Stimulated activated CD4-positive, alpha-beta T cell treated with anti-CD3 and anti-CD28 coated beads, Interleukin-1b, Interleukin-23, amount 100 ng/mL, for 24 hours (primary cell): Measurements from ENCODE around the gene EIF3K.
"Not testable (repeated sequence)": the region's sequence is repeated elsewhere in the genome, so short reads cannot be mapped to it uniquely, and the experiment has no call there.

ENCODE experiments used
- DNase-seq, 4 experiments: peaks; one replicate each; pipeline ENCODE4 v3.0.0-alpha.2; 2020; ENCODE audit warnings: low read depth in 4 of 4, low spot score in 1 of 4

EIF3K gene, protein sequence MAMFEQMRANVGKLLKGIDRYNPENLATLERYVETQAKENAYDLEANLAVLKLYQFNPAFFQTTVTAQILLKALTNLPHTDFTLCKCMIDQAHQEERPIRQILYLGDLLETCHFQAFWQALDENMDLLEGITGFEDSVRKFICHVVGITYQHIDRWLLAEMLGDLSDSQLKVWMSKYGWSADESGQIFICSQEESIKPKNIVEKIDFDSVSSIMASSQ

GRCh38 chr19:38618590-38619360, at the start of gene EIF3K:
EIF3K (plus strand) TSS chr19:38619188; CDS start chr19:38619269, 81 bp downstream.
- peak; percentile 95 to 99 (median 98) for DNase-seq

DNA sequence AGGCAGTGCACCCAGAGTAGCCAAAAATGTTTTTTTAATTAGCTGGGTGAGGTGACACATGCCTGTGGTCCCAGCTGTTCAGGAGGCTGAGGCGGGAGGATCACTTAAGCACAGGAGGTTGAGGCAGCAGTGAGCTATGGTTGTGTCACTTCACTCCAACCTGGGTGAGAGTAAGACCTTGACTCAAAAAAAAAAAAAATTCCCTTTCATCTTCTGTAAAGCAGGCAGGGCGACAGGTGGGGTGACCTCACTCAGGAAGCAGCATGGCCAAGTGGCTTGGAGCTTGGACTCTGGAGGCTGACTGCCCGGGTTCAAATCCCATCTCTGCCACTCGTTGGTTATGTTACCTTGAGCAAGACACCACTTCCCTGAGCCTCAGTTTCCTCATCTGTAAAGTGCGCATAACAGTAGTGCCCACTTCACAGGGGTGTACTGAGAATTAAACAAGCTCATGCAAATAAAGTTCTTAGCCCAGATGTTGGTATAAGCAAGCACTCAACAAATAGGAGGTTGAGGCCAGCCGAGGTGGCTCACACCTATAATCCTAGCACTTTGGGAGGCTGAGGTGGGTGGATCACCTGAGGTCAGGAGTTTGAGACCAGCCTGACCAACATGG, 49.5 kb upstream of the EIF3K start:
- no peak for DNase-seq

- no peak for DNase-seq
Observed at GRCh38 chr19:38571682-38572081, 47.3 kb upstream of the EIF3K start.

- no peak for DNase-seq
Observed at GRCh38 chr19:38577826-38578225, 41.2 kb upstream of the EIF3K start.

DNA sequence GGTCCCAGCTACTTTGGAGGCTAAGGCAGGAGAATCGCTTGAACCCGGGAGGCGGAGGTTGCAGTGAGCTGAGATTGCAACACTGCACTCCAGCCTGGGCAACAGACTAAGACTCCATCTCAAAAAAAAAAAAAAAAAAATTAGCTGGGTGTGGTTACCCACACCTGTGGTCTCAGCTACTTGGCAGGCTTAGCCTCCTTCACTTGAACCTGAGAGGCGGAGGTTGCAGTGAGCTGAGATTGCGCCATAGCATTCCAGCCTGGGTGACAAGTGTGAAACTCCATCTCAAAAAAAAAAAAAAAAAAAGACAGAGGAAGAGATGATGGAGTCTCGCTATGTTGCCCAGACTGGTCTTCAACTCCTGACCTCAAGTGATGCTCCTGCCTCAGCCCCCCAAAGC, 39.7 kb upstream of the EIF3K start:
- DNase-seq: not testable (repeated sequence)

DNA sequence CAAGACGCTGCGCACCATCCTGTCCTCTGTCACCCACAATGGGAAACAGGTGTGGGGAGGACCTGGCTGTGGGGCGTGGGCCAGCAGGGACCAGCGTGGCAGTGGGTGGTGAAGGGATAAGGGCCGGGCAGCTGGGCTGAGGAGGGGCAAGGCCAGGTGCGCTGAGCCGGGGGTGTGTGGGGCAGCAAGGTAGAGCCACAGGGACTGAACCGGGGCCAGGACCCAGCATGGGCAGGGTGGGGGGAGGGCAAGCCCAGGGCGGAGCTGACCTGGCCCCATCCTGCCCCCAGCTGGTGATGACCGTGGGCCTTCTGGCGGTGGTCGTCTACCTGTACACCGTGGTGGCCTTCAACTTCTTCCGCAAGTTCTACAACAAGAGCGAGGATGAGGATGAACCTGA, 38.9 kb upstream of the EIF3K start:
- DNase-seq: no peak

- DNase-seq: no peak
Observed at GRCh38 chr19:38583219-38583984, 35.6 kb upstream of the EIF3K start.

DNA sequence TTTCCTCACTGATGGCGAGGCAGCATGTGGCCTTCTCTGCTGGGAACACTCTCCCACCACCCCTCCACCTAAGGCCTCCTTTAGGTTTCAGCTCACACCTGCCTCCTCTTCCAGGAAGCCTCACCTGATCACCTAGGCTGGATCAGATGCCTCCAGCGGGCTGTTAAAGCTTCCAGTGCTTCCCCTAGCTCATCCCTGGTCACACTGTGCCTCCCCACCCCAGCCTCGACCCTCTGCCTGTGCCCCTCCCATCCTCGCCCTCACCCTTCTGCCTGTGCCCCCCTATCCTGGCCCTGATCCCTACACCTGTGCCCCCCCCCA, 35.0 kb upstream of the EIF3K start:
- no peak for DNase-seq

DNA sequence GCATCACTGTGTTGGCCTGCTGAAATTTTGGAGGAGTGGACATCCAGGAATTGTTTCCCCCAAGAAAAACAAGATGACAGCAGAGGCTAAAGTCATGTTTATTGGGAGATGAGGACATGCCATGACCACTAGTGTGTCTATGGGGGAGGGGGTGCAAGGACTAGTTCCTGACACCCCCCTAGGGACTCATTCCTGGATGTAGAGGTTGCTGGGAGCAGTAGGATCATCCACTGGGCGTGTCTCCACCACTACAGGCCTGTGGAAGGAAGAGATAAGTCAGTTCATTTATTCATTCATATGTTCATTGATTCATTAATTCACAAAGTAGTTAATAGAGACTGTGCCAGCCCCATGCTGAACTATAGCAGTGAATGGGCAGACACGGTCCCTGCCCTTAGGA, 31.4 kb upstream of the EIF3K start:
- no peak for DNase-seq

- DNase-seq: no peak
Observed at GRCh38 chr19:38588041-38588440, 30.9 kb upstream of the EIF3K start.

DNA sequence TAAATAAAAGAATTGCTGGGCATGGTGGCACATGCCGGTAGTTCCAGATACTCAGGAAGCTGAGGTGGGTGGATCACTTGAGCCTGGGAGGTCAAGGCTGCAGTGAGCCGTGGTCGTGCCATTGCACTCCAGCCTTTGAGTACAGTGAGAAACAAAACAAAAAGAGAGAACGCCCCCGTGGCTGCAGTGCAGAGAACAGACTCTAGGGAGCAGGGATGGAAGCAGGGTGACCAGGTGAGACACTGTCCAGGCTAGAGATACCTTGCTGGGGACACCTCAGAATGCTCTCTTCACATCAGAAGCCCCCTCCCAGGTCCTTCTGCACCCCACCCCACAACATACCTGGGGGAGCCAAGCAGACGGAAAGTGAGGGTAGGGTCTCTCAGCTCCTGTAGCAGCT, 26.0 kb upstream of the EIF3K start:
- DNase-seq: no peak

GRCh38 chr19:38596057-38596981, 22.7 kb upstream of the EIF3K start:
- peak in 1 of 4 experiments; percentile 11 for DNase-seq

DNA sequence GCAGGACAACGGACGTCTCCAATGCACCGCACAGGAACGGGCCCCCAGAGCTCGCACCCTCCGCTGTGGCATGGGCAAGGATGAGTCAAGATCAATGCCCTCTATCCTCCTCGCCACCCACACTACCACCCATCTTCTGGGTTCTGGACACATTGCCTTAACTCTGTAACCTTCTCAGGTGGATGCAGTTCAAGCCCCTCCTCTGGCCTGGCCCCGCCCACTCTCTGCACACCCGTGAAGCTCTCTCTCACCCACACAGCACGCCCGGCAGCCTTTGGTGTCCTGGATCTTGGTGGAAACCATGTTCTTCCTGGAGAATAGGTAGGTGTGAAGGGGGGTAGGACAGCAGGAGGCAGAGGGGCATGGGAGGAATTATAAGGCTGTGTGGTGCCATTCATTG, 21.9 kb upstream of the EIF3K start:
- no peak for DNase-seq

DNA sequence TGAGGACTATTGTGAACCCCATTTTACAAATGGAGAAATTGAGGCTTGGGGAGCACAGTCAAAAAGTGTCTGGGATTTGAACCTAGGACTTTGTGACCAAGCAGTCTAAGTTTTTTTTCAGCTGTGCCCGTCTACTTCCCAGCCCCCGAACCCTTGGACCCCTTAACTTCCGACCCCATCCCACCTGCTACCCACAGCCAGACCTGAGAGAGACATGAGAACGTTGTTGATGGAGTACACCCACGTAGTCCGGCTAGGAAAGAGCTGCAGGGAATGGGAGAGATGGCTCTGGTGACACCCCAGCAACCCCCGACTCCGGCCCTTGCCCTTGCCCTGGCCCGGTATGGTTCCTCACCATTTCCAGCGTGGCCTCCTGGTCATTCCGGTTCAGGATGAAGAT, 19.3 kb upstream of the EIF3K start:
- no peak for DNase-seq

- not testable (repeated sequence) for DNase-seq
Observed at GRCh38 chr19:38602856-38603255, 16.1 kb upstream of the EIF3K start.

DNA sequence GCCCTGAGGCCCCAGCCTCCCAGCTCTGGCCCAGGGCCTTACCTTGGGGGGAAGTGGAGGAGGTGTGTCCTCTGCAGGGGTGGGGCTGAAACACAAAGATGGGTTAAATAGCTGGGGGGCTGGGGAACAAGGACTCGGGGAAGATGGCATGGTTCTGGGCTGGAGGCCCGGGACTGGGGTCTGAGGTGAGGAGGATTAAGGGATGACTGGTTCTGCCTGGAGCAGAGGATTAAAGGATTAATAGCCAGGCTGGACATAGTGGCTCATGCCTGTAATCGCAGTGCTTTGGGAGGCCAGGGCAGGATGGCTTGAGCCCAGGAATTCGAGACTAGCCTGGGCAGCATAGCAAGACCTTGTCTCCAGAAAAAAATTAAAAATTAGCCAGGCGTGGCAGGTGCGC, 12.9 kb upstream of the EIF3K start:
- no peak for DNase-seq

- DNase-seq: no peak
Observed at GRCh38 chr19:38614289-38614688, 4.7 kb upstream of the EIF3K start.

DNA sequence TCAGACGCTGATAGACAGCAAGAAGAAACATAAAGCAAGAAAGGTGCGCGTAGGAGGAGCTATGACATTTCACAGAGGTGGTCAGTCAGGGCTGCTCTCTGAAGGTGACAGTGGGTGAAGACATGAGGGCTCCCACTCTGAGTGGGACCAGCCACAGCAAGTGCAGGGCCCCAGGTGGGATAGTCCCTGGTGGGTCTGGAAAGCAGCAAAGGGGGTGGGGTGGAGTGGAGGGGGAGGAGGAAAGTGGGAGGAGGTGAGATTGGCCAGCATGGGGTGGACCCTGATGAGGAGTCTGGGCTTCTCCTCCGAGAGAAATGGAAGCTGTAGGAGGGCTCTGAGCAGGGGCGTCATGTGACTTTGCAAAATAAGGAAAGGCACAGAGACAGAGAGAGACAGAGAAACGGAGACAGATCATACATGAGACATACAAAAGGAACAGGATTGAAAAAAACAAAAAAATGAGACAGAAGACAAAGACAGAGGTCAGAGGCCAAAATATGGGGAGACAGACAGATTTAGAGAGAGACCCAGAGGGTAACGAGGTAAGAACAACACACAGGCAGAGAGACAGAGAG, 3.9 kb upstream of the EIF3K start:
- no peak for DNase-seq

GRCh38 chr19:38616265-38616664, 2.7 kb upstream of the EIF3K start:
- DNase-seq: no peak

DNA sequence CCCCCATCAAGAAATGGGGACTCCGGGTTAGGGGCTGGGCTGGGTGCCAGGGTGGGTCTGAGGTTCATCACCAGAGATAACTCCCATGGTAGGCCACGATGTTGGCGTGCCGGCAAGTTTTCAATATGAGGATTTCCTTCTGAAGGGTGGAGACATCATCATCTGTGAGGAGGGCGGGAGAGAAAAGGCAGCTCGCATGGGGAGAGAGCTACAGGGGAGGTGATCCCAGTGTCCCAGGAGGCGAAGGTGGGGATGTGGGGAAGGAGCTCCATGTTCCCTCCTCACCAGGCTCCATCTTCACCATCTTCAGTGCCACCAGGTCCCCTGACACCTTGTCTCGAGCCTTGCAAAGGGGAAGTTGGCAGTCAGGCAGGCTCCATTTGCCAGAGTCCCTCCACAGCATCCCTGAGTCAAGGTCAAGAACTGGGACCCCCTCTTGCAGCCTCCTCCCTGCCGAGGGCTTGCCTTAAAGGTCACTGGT, 1.7 kb upstream of the EIF3K start:
- DNase-seq: peak in 1 of 4 experiments; percentile 16
